Activated naive CD8-positive, alpha-beta T cell (primary cell): Measurements from ENCODE around the gene PZP.

Source experiments
- H3K27ac Mint-ChIP-seq: one replicate; pipeline ENCODE4 v1.8.0; 2021; ENCODE audit warnings: mixed read lengths
- H3K27me3 Mint-ChIP-seq: one replicate; pipeline ENCODE4 v1.8.0; 2021; ENCODE audit warnings: mixed read lengths
- H3K36me3 Mint-ChIP-seq: one replicate; pipeline ENCODE4 v1.8.0; 2021; ENCODE audit warnings: mixed read lengths
- H3K4me1 Mint-ChIP-seq: one replicate; pipeline ENCODE4 v1.8.0; 2021; ENCODE audit warnings: low read depth, mixed read lengths
- H3K4me3 Mint-ChIP-seq: one replicate; pipeline ENCODE4 v1.8.0; 2021; ENCODE audit warnings: mild to moderate bottlenecking, mixed read lengths
- H3K9me3 Mint-ChIP-seq: one replicate; pipeline ENCODE4 v1.8.0; 2021; ENCODE audit warnings: low read depth, mixed read lengths

PZP gene

GRCh38 chr12:9107542-9107873 is 100.7 kb downstream of the PZP start:
- Mint-ChIP-seq H3K27me3 (no peaks in the 10 kb centered on the region), H3K36me3 (no peaks in the 10 kb centered on the region), H3K27ac (no peak overlapping the region)

GRCh38 chr12:9106610-9107541 is 101.3 kb downstream of the PZP start:
- Mint-ChIP-seq H3K9me3 (no peaks in the 10 kb centered on the region), H3K27me3 (no peaks in the 10 kb centered on the region), H3K27ac (no peak overlapping the region), H3K4me3 (no peak overlapping the region), H3K36me3 (no peaks in the 10 kb centered on the region), H3K4me1 (no peaks in the 10 kb centered on the region)

More at GRCh38 chr12:9107542-9107873, 100.7 kb downstream of the PZP start:
- Mint-ChIP-seq H3K9me3 (no peaks in the 10 kb centered on the region), H3K4me3 (no peak overlapping the region), H3K4me1 (no peaks in the 10 kb centered on the region)

- no peaks in the 10 kb centered on the region for H3K27me3 Mint-ChIP-seq
These were observed 102.1 kb downstream of the PZP start for GRCh38 chr12:9106067-9106466.

GRCh38 chr12:9104767-9105423 is 103.3 kb downstream of the PZP start:
- Mint-ChIP-seq H3K4me1 (no peaks in the 10 kb centered on the region), H3K27me3 (no peaks in the 10 kb centered on the region), H3K9me3 (no peaks in the 10 kb centered on the region), H3K36me3 (no peaks in the 10 kb centered on the region), H3K27ac (no peak overlapping the region), H3K4me3 (no peak overlapping the region)

More at GRCh38 chr12:9106067-9106466, 102.1 kb downstream of the PZP start:
- no peaks in the 10 kb centered on the region for H3K36me3 Mint-ChIP-seq
- no peak overlapping the region for H3K27ac Mint-ChIP-seq
- H3K9me3 Mint-ChIP-seq = no peaks in the 10 kb centered on the region
- H3K4me1 Mint-ChIP-seq = no peaks in the 10 kb centered on the region
- H3K4me3 Mint-ChIP-seq = no peak overlapping the region

- Mint-ChIP-seq H3K9me3 (no peaks in the 10 kb centered on the region), H3K36me3 (no peaks in the 10 kb centered on the region), H3K4me1 (no peaks in the 10 kb centered on the region), H3K27ac (no peak overlapping the region), H3K4me3 (no peak overlapping the region), H3K27me3 (no peaks in the 10 kb centered on the region)
These were observed 104.1 kb downstream of the PZP start for GRCh38 chr12:9104087-9104486.

- Mint-ChIP-seq H3K27me3 (no peaks in the 10 kb centered on the region), H3K9me3 (no peaks in the 10 kb centered on the region), H3K4me3 (no peak overlapping the region), H3K4me1 (no peaks in the 10 kb centered on the region), H3K27ac (no peak overlapping the region), H3K36me3 (no peaks in the 10 kb centered on the region)
These were observed 104.9 kb downstream of the PZP start for GRCh38 chr12:9103050-9103849.

GRCh38 chr12:9101018-9101687 is 107.0 kb downstream of the PZP start:
- H3K27me3 Mint-ChIP-seq = no peaks in the 10 kb centered on the region
- no peaks in the 10 kb centered on the region for H3K36me3 Mint-ChIP-seq
- no peak overlapping the region for H3K27ac Mint-ChIP-seq
- H3K4me1 Mint-ChIP-seq = no peaks in the 10 kb centered on the region
- no peak overlapping the region for H3K4me3 Mint-ChIP-seq
- H3K9me3 Mint-ChIP-seq = no peaks in the 10 kb centered on the region

GRCh38 chr12:9099552-9100190 is 108.5 kb downstream of the PZP start:
- Mint-ChIP-seq H3K9me3 (no peaks in the 10 kb centered on the region), H3K4me3 (no peak overlapping the region), H3K4me1 (no peaks in the 10 kb centered on the region), H3K36me3 (no peaks in the 10 kb centered on the region), H3K27me3 (no peaks in the 10 kb centered on the region), H3K27ac (no peak overlapping the region)
